GM12878 (cell line): ENCODE measurements around the gene CFAP90. TPM values are rescaled to one million over a fixed set of nuclear protein-coding genes. Genes with fewer than 3 reads are reported as not detected.

ENCODE experiments used
- ATAC-seq: fragments of 200-7000 bp; cut with Tn5 transposase; 3 replicates; pipeline ENCODE4 v1.9.1; 2020; ENCODE audit warnings: mild to moderate bottlenecking, moderate library complexity
- BruUV-seq: library from RNA; stranded (reverse); fragments of 400-500 nt; replicated peaks from 2 replicates; lab custom pipeline; 2021; lab: Mats Ljungman, UMichigan
- CTCF ChIA-PET: fragments of 300-600 bp; sonication (Branson Sonifier 250); formaldehyde crosslinking; extraction: SDS; loops from one replicate; lab custom pipeline; 2021; ENCODE audit warnings: inconsistent platforms; lab: Yijun Ruan, JAX
- POLR2A ChIA-PET: fragments of 350-600 bp; formaldehyde crosslinking; extraction: SDS; loops from one replicate; lab custom pipeline; 2021; ENCODE audit warnings: inconsistent platforms; lab: Charles Lee
- RAD21 ChIA-PET: fragments of 300-600 bp; sonication (Branson Sonifier 250); formaldehyde crosslinking; loops from one replicate; lab custom pipeline; 2023; ENCODE audit warnings: antibody characterized with exemption; ENCODE audit not compliant: unreplicated experiment; lab: Charles Lee
- SMC1A ChIA-PET: fragments of 300-600 bp; sonication (Branson Sonifier 250); formaldehyde crosslinking; loops from one replicate; lab custom pipeline; 2023; ENCODE audit not compliant: unreplicated experiment, uncharacterized antibody; lab: Charles Lee
- DNase-seq: peaks from one replicate; pipeline ENCODE4 v3.0.0-alpha.2; 2011; ENCODE audit warnings: low read depth, low spot score
- FAIRE-seq: peaks from 3 replicates; lab custom pipeline; 2011; peaks lifted over from hg19 to GRCh38; lab: Jason Lieb, UNC
- H2AFZ ChIP-seq: 2 replicates; pipeline ENCODE4 v1.6.0; 2011; ENCODE audit warnings: low read depth, low read length, control low read depth; ENCODE audit not compliant: control insufficient read depth
- H3K27ac ChIP-seq: 2 replicates; pipeline ENCODE4 v1.5.1; 2011; ENCODE audit warnings: control low read depth; ENCODE audit not compliant: control insufficient read depth, insufficient read depth
- H3K27me3 ChIP-seq, 2 experiments: replicated peaks in 1 of 2; 2 replicates each; pipeline versions ENCODE4 v1.6.0 to v1.6.1; 2011; ENCODE audit warnings: low read length in 1 of 2; ENCODE audit not compliant: control insufficient read depth in 2 of 2, insufficient read depth in 2 of 2
- H3K36me3 ChIP-seq, 2 experiments: 2 replicates each; pipeline ENCODE4 v1.5.1; 2011; ENCODE audit warnings: low read length in 1 of 2; ENCODE audit not compliant: control insufficient read depth in 2 of 2, insufficient read depth in 2 of 2
- H3K4me1 ChIP-seq: 2 replicates; pipeline ENCODE4 v1.6.1; 2011; ENCODE audit warnings: mild to moderate bottlenecking, low read length, moderate library complexity, mixed read lengths; ENCODE audit not compliant: control insufficient read depth, insufficient read depth
- H3K4me2 ChIP-seq: 2 replicates; pipeline ENCODE4 v1.6.0; 2011; ENCODE audit warnings: control low read depth; ENCODE audit not compliant: control insufficient read depth, insufficient read depth
- H3K4me3 ChIP-seq: fragments of 200-600 bp; sonication (generic); 2 replicates; pipeline ENCODE4 v1.5.1; 2016
- H3K79me2 ChIP-seq: 2 replicates; pipeline ENCODE4 v1.6.0; 2011; ENCODE audit warnings: low read length; ENCODE audit not compliant: control insufficient read depth, insufficient read depth
- H3K9ac ChIP-seq: 2 replicates; pipeline ENCODE4 v1.8.0; 2011; ENCODE audit warnings: low read length, control low read depth, mixed read lengths; ENCODE audit not compliant: control insufficient read depth, insufficient read depth
- H3K9me3 ChIP-seq: replicated peaks from 3 replicates; pipeline ENCODE4 v1.5.1; 2011; ENCODE audit warnings: mild to moderate bottlenecking, low read length; ENCODE audit not compliant: control insufficient read depth, insufficient read depth
- H4K20me1 ChIP-seq: 2 replicates; pipeline ENCODE4 v1.6.0; 2011; ENCODE audit not compliant: control insufficient read depth, insufficient read depth
- NFIC ChIP-seq: IDR thresholded peaks from 2 replicates; pipeline ENCODE4 v1.6.1; 2012; ENCODE audit warnings: low read depth, mild to moderate bottlenecking, inconsistent platforms, low read length, moderate library complexity
- PAX8 ChIP-seq: fragments of 450-650 bp; IDR thresholded peaks from 2 replicates; pipeline ENCODE4 v1.6.1; 2017; ENCODE audit warnings: mild to moderate bottlenecking, moderate library complexity
- SUZ12 ChIP-seq: fragments of 200-600 bp; sonication (generic); IDR thresholded peaks from one replicate; pipeline ENCODE4 v1.6.1; 2018; ENCODE audit warnings: antibody characterized with exemption, mild to moderate bottlenecking; ENCODE audit not compliant: unreplicated experiment
- WGBS: methylation state at CpG from one replicate; pipeline ENCODE4 v1.1.6; 2016; ENCODE audit warnings: low lambda C conversion rate; ENCODE audit not compliant: insufficient replicate concordance, insufficient coverage; ENCODE audit errors: missing lambda C conversion rate; 5-methylcytosine and 5-hydroxymethylcytosine counted together
- in situ Hi-C: fragments of 300-500 bp; cut with MboI; formaldehyde crosslinking; loops from 9 replicates; pipeline ENCODE4 v1.14.3; 2018; ENCODE audit warnings: mixed read lengths
- intact Hi-C: fragments of 100-400 bp; cut with micrococcal nuclease; formaldehyde crosslinking; loops from one replicate; pipeline ENCODE4 v1.14.2; 2022; ENCODE audit not compliant: unreplicated experiment
- polyA plus RNA-seq, 11 experiments: library from polyadenylated mRNA; depleted of rRNA in 4 of 11; unstranded in 6 of 11; stranded (reverse) in 5 of 11; fragments of >200 nt; fragmentation: Nextera tagmentation in 4 of 11; fragmentation: Illumina TruSeq in 1 of 11; extraction: Ambion mirVana in 4 of 11; extraction: Trizol in 1 of 11; gene quantifications; 1 replicate in 1 of 11; 2 replicates in 10 of 11; pipeline versions ENCODE4 v1.2.1 to v1.2.3, GENCODE V29; 2011 to 2016; ENCODE audit warnings: inconsistent platforms in 2 of 11, missing spikeins in 2 of 11, low read depth in 1 of 11
- total RNA-seq, 4 experiments: library from RNA; depleted of rRNA in 3 of 4; stranded (reverse); fragments of >200 nt in 3 of 4; fragmentation: Illumina TruSeq in 1 of 4; extraction: Trizol in 1 of 4; gene quantifications; 2 replicates each; pipeline versions ENCODE4 v1.2.1 to v1.2.3, GENCODE V29; 2013 to 2021
- TF ChIP-seq, protein P1 (sequence below): fragments of 450-650 bp; formaldehyde crosslinking; IDR thresholded peaks from 2 replicates; pipeline ENCODE4 v1.4.0; 2022; ENCODE audit warnings: mild to moderate bottlenecking, moderate library complexity
- TF ChIP-seq, protein P2 (sequence below): fragments of 450-650 bp; formaldehyde crosslinking; IDR thresholded peaks from 2 replicates; pipeline ENCODE4 v1.4.0; 2020; ENCODE audit warnings: mild to moderate bottlenecking, moderate library complexity
- TF ChIP-seq, protein P3 (sequence below): fragments of 450-650 bp; IDR thresholded peaks from 2 replicates; pipeline ENCODE4 v1.6.1; 2017; ENCODE audit warnings: antibody characterized with exemption, mild to moderate bottlenecking, moderate library complexity

Gene CFAP90
- total and polyA plus RNA-seq, 10 of the 15 experiments (the other 5 are each of a cell fraction or from before 2014, with no cell fraction given): not detected

DNA sequence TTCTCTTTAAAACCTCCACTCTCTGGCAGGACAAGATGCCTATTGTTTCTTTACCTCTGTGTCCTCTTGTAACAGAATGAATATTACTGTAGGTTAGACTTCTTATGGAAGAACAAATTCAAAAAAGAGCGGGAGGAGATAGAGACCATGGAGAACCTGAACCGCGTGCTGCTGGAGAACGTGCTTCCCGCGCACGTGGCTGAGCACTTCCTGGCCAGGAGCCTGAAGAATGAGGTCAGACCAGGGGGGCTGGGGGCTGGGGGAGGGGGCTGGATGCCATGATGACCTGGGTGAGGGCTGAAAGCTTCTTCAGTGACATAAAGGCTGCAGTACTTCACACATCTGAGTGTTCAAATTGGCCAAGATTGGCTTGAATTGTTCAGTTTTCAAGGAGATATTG lies 61.4 kb downstream of the CFAP90 start:
- no peaks in the 10 kb centered on the region for H3K79me2 ChIP-seq
- no peaks in the 10 kb centered on the region for H4K20me1 ChIP-seq
- ATAC-seq (no peak), DNase-seq (no peak), FAIRE-seq (no peak)
- no peaks in the 10 kb centered on the region for H3K9me3 ChIP-seq
- H3K27ac ChIP-seq: no peak overlapping the region
- no peak overlapping the region for H3K9ac ChIP-seq
- BruUV-seq: no TSS peak
- CTCF ChIA-PET: no interaction called here
- in situ Hi-C loops (no loop called here), intact Hi-C loops (no loop called here)
- WGBS: 99% methylated on average over 7 of the region's 7 CpGs
- RAD21 ChIA-PET: no interaction called here
- peaks cover 10% of the 10 kb centered on the region for H3K4me1 ChIP-seq
- SMC1A ChIA-PET: no interaction called here
- H3K27me3 ChIP-seq: no peaks in the 10 kb centered on the region; a peak in 1 of 4 replicates
- TF ChIP-seq, protein P1, sequence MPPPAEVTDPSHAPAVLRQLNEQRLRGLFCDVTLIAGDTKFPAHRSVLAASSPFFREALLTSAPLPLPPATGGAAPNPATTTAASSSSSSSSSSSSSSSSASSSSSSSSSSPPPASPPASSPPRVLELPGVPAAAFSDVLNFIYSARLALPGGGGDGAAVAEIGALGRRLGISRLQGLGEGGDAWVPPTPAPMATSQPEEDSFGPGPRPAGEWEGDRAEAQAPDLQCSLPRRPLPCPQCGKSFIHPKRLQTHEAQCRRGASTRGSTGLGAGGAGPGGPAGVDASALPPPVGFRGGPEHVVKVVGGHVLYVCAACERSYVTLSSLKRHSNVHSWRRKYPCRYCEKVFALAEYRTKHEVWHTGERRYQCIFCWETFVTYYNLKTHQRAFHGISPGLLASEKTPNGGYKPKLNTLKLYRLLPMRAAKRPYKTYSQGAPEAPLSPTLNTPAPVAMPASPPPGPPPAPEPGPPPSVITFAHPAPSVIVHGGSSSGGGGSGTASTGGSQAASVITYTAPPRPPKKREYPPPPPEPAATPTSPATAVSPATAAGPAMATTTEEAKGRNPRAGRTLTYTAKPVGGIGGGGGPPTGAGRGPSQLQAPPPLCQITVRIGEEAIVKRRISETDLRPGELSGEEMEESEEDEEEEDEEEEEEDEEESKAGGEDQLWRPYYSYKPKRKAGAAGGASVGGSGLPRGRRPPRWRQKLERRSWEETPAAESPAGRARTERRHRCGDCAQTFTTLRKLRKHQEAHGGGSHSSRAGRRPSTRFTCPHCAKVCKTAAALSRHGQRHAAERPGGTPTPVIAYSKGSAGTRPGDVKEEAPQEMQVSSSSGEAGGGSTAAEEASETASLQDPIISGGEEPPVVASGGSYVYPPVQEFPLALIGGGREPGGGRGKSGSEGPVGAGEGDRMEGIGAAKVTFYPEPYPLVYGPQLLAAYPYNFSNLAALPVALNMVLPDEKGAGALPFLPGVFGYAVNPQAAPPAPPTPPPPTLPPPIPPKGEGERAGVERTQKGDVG: no peak
- TF ChIP-seq NFIC (no peak), SUZ12 (no peak), PAX8 (no peak)
- TF ChIP-seq, protein P2, sequence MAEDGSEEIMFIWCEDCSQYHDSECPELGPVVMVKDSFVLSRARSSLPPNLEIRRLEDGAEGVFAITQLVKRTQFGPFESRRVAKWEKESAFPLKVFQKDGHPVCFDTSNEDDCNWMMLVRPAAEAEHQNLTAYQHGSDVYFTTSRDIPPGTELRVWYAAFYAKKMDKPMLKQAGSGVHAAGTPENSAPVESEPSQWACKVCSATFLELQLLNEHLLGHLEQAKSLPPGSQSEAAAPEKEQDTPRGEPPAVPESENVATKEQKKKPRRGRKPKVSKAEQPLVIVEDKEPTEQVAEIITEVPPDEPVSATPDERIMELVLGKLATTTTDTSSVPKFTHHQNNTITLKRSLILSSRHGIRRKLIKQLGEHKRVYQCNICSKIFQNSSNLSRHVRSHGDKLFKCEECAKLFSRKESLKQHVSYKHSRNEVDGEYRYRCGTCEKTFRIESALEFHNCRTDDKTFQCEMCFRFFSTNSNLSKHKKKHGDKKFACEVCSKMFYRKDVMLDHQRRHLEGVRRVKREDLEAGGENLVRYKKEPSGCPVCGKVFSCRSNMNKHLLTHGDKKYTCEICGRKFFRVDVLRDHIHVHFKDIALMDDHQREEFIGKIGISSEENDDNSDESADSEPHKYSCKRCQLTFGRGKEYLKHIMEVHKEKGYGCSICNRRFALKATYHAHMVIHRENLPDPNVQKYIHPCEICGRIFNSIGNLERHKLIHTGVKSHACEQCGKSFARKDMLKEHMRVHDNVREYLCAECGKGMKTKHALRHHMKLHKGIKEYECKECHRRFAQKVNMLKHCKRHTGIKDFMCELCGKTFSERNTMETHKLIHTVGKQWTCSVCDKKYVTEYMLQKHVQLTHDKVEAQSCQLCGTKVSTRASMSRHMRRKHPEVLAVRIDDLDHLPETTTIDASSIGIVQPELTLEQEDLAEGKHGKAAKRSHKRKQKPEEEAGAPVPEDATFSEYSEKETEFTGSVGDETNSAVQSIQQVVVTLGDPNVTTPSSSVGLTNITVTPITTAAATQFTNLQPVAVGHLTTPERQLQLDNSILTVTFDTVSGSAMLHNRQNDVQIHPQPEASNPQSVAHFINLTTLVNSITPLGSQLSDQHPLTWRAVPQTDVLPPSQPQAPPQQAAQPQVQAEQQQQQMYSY (CRISPR knock-in tag): no peak
- TF ChIP-seq, protein P3, sequence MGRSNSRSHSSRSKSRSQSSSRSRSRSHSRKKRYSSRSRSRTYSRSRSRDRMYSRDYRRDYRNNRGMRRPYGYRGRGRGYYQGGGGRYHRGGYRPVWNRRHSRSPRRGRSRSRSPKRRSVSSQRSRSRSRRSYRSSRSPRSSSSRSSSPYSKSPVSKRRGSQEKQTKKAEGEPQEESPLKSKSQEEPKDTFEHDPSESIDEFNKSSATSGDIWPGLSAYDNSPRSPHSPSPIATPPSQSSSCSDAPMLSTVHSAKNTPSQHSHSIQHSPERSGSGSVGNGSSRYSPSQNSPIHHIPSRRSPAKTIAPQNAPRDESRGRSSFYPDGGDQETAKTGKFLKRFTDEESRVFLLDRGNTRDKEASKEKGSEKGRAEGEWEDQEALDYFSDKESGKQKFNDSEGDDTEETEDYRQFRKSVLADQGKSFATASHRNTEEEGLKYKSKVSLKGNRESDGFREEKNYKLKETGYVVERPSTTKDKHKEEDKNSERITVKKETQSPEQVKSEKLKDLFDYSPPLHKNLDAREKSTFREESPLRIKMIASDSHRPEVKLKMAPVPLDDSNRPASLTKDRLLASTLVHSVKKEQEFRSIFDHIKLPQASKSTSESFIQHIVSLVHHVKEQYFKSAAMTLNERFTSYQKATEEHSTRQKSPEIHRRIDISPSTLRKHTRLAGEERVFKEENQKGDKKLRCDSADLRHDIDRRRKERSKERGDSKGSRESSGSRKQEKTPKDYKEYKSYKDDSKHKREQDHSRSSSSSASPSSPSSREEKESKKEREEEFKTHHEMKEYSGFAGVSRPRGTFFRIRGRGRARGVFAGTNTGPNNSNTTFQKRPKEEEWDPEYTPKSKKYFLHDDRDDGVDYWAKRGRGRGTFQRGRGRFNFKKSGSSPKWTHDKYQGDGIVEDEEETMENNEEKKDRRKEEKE: no peak
- no peaks in the 10 kb centered on the region for H3K36me3 ChIP-seq
- H2AFZ ChIP-seq: no peak overlapping the region
- H3K4me3 ChIP-seq: no peak overlapping the region
- POLR2A ChIA-PET: no interaction called here
- no peak overlapping the region for H3K4me2 ChIP-seq
